ENCODE data around the gene NFIA.

DNA sequence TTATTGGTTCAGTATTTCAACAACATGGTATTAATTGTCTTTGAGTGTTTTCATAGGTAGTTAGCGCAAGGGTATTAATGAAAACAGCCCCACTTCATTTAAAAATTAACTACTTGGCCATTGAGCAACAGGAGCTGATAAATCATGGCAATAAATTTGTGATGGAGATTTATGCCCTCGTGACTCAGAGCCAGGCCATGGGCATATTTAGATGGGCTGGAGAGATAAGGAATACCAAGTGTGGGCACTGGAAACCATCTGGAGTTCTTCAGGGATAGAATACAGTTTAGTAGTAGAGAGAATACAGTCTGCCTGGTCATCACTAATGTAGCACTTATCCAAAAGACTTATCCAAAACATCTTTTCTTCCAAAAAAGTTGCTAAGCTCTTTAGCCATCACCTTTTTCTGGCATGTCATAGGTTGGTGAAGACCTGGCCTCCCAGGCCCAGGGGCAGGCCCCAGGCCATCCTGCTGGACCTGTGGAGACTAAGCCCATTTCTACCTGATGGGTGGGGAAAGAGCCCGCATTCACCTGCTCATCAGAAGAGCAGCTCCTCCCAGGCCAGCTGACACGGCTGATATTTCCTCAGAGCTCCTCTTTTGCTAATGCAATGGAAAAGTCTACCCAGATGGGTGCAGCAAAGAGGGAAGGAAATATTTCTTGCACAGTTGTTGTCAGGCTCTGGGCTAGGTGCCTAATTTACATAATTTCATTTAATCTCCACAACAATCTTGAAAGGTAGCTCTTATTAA is 404.6 kb downstream of the NFIA start:
- TF ChIP-seq EP300 (IDR thresholded peaks at IDR 0.05; ENCODE audit: borderline replicate concordance) (no peak), CEBPB (IDR thresholded peaks at IDR 0.05) (no peak), ZBTB7A (IDR thresholded peaks at IDR 0.05; ENCODE audit: low read depth) (no peak), CREB1 (IDR thresholded peaks at IDR 0.05; ENCODE audit: low read depth) (no peak), FOXM1 (IDR thresholded peaks at IDR 0.05; ENCODE audit: borderline replicate concordance, low read depth) (no peak), YY1 (IDR thresholded peaks at IDR 0.05; ENCODE audit: low read depth) (no peak), REST (IDR thresholded peaks at IDR 0.05; ENCODE audit: low read depth) (no peak), MAX (IDR thresholded peaks at IDR 0.05) (no peak), RAD21 (IDR thresholded peaks at IDR 0.05; ENCODE audit: low read depth) (no peak), TAF1 (IDR thresholded peaks at IDR 0.05; ENCODE audit: low read depth) (no peak), EGR1 (IDR thresholded peaks at IDR 0.05) (no peak), TEAD4 (IDR thresholded peaks at IDR 0.05) (no peak), TCF12 (IDR thresholded peaks at IDR 0.05; ENCODE audit: low read depth) (no peak)
- TF ChIP-seq, protein P1, sequence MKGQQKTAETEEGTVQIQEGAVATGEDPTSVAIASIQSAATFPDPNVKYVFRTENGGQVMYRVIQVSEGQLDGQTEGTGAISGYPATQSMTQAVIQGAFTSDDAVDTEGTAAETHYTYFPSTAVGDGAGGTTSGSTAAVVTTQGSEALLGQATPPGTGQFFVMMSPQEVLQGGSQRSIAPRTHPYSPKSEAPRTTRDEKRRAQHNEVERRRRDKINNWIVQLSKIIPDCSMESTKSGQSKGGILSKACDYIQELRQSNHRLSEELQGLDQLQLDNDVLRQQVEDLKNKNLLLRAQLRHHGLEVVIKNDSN (IDR thresholded peaks at IDR 0.05): no peak

All from Ishikawa (cell line).